Adrenal gland (tissue), 12 donors: ENCODE data around the gene TADA2B. TPM values are rescaled to one million over a fixed set of nuclear protein-coding genes. Genes with fewer than 3 reads are reported as not detected.
"Not testable (repeated sequence)": the region's sequence is repeated elsewhere in the genome, so short reads cannot be mapped to it uniquely, and the experiment has no call there.

ENCODE experiments used
- DNase-seq, 7 donors: peaks; one replicate each; pipeline ENCODE4 v3.0.0-alpha.2; 2019 to 2020
- H3K27ac ChIP-seq, 5 donors: fragments of 200-600 bp; sonication (generic) in 4 of 5; 1 replicate in 3 of 5; 2 replicates in 2 of 5; pipeline versions ENCODE4 v1.5.1 to v1.8.0; 2016 to 2020; ENCODE audit warnings: mild to moderate bottlenecking in 1 of 5
- H3K27me3 ChIP-seq: fragments of 200-600 bp; 2 replicates; pipeline ENCODE4 v1.8.0; 2021
- H3K36me3 ChIP-seq, 2 donors: fragments of 200-600 bp; replicated peaks in 1 of 2; 1 replicate in 1 of 2; 2 replicates in 1 of 2; pipeline versions ENCODE4 v1.5.1 to v1.8.0; 2018 to 2022
- H3K4me1 ChIP-seq, 2 donors: fragments of 200-600 bp; replicated peaks in 1 of 2; 1 replicate in 1 of 2; 2 replicates in 1 of 2; pipeline versions ENCODE4 v1.5.1 to v1.8.0; 2018 to 2021
- H3K4me3 ChIP-seq, 4 donors: fragments of 200-600 bp; sonication (generic) in 3 of 4; one replicate each; pipeline ENCODE4 v1.5.1; 2016 to 2018
- H3K9me3 ChIP-seq, 3 donors: fragments of 200-600 bp; sonication (generic) in 1 of 3; replicated peaks in 1 of 3; 1 replicate in 2 of 3; 2 replicates in 1 of 3; pipeline versions ENCODE4 v1.5.1 to v1.8.0; 2016 to 2021
- POLR2A ChIP-seq, 2 donors: fragments of 450-650 bp; IDR thresholded peaks; one replicate each; pipeline ENCODE4 v1.6.1; 2017; ENCODE audit warnings: antibody characterized with exemption in 2 of 2, mild to moderate bottlenecking in 2 of 2, moderate library complexity in 1 of 2
- WGBS, 4 donors: extraction: QIAGEN DNeasy Blood & Tissue Kit in 2 of 4; methylation state at CpG; one replicate each; pipeline versions ENCODE4 v1.1.5 to v1.1.7; 2013 to 2017; 5-methylcytosine and 5-hydroxymethylcytosine counted together
- intact Hi-C, 2 donors: fragments of 100-400 bp; cut with DNase I; formaldehyde crosslinking; loops; one replicate each; pipeline versions ENCODE4 v1.14.1 to v1.15.0; 2022 to 2023
- polyA plus RNA-seq, 3 donors: library from polyadenylated mRNA; stranded (reverse); fragments of 200-250 nt in 2 of 3; fragments of 350-450 nt in 1 of 3; fragmentation: Illumina TruSeq in 1 of 3; extraction: RNeasy Lipid Tissue Mini Kit (QIAGEN cat#74804) in 1 of 3; gene quantifications; one replicate each; pipeline ENCODE4 v1.2.3, GENCODE V29; 2013 to 2014
- total RNA-seq, 9 donors: library from RNA; depleted of rRNA in 4 of 9; stranded (reverse); fragments of >200 nt in 4 of 9; fragments of 120-200 nt in 1 of 9; fragmentation: NEBNext Ultra II Directional in 1 of 9; extraction: Animal tissue kit (Norgen Biotek cat#: 25700) in 1 of 9; gene quantifications; one replicate each; pipeline versions ENCODE4 v1.1.0 to v1.2.4, GENCODE V29; 2013 to 2023
- TF ChIP-seq, protein P1 (sequence below), 6 experiments: fragments of 450-650 bp in 4 of 6; fragments of 200-600 bp in 2 of 6; sonication (generic) in 1 of 6; IDR thresholded peaks; 1 replicate in 5 of 6; 2 replicates in 1 of 6; pipeline versions ENCODE4 v1.5.1 to v1.8.0; 2016 to 2021; ENCODE audit warnings: antibody characterized with exemption in 6 of 6, mild to moderate bottlenecking in 2 of 6, moderate library complexity in 1 of 6
- donor health status: healthy with polysubstance abuse.
- donor health status: Bipolar disorder and iron deficiency.
- donor health status: DM: yes; HTN: yes; CAD: no.
- donor health status: DM: no; HTN: no; CAD: no.
- donor health status: DM: no; HTN: no; CAD: no.
- donor health status: DM: yes; HTN: yes; CAD: no.

Gene TADA2B
- total and polyA plus RNA-seq, 12 donors, result 13.3 to 60.8 (median 32.4) TPM

DNA sequence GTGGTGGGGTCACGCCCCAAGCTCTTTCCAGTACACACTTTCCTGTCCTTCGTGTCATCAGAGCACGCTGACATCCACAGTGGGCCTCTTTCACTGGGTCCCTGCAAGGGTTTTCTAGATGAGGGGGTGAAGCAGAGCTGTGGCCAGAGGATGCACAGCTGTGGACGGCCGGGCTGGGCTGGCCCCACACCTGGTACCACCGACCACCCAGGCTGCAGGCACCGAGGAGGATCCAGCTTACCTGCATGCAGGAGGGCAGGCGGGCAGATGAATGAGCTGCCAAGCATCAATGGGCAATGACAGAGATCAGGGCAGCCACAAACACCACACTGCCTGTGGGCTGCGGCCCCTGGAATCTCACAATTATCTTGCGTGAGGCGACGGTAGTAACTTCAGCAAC is 34.2 kb downstream of the TADA2B start:
- Histone ChIP-seq H3K27me3 (no peaks in the 10 kb centered on the region), H3K4me3 (no peak overlapping the region), H3K9me3 (no peaks in the 10 kb centered on the region), H3K27ac (no peak overlapping the region), H3K4me1 (no peaks in the 10 kb centered on the region), H3K36me3 (no peaks in the 10 kb centered on the region)
- TF ChIP-seq, protein P1, sequence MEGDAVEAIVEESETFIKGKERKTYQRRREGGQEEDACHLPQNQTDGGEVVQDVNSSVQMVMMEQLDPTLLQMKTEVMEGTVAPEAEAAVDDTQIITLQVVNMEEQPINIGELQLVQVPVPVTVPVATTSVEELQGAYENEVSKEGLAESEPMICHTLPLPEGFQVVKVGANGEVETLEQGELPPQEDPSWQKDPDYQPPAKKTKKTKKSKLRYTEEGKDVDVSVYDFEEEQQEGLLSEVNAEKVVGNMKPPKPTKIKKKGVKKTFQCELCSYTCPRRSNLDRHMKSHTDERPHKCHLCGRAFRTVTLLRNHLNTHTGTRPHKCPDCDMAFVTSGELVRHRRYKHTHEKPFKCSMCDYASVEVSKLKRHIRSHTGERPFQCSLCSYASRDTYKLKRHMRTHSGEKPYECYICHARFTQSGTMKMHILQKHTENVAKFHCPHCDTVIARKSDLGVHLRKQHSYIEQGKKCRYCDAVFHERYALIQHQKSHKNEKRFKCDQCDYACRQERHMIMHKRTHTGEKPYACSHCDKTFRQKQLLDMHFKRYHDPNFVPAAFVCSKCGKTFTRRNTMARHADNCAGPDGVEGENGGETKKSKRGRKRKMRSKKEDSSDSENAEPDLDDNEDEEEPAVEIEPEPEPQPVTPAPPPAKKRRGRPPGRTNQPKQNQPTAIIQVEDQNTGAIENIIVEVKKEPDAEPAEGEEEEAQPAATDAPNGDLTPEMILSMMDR (IDR thresholded peaks at IDR 0.05), result no peak
- TF ChIP-seq POLR2A (IDR thresholded peaks at IDR 0.05), result no peak
- DNase-seq, result no peak
- intact Hi-C loops, result loop anchor here (5.0 to 10.0 kb wide), 3 partner anchors 103 to 355 kb away; partner anchors contain the start of gene TBC1D14 (in 2 of the 2)
- WGBS, 4 donors, result 93 to 98% (median 95%) methylated on average over 9 to 12 of the region's 12 CpGs

DNA sequence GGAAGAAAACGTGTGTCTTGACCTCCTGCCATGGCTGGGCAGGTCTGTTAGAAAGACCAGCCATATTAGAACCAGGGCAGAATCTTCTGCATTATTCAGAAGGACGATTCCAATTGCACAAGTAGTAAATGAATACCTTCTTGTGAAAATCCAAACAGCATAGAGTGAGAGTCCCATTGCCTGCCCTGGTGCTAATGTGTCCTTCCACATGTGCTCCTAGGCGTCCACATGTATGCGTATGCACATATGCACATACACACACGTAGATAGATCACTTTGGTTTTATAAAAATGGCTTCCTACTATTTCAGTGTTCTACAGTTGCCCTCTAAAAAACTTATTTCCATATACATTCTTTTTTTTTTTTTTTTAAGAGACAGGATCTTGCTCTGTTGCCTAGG is 34.9 kb downstream of the TADA2B start:
- Histone ChIP-seq H3K27ac (no peak overlapping the region), H3K4me3 (no peak overlapping the region), H3K4me1 (no peaks in the 10 kb centered on the region), H3K9me3 (no peaks in the 10 kb centered on the region), H3K36me3 (no peaks in the 10 kb centered on the region), H3K27me3 (no peaks in the 10 kb centered on the region)
- intact Hi-C loops, result loop anchor here (5.0 to 10.0 kb wide), 3 partner anchors 103 to 356 kb away; partner anchors contain the start of gene TBC1D14 (in 2 of the 2)
- peak in 1 of 7 donors; percentile 18 for DNase-seq
- 83 to 87% (median 85%) methylated on average over 5 of the region's 5 CpGs for WGBS, 4 donors
- no peak for TF ChIP-seq POLR2A (IDR thresholded peaks at IDR 0.05)
- TF ChIP-seq, protein P1 (IDR thresholded peaks at IDR 0.05), result no peak

DNA sequence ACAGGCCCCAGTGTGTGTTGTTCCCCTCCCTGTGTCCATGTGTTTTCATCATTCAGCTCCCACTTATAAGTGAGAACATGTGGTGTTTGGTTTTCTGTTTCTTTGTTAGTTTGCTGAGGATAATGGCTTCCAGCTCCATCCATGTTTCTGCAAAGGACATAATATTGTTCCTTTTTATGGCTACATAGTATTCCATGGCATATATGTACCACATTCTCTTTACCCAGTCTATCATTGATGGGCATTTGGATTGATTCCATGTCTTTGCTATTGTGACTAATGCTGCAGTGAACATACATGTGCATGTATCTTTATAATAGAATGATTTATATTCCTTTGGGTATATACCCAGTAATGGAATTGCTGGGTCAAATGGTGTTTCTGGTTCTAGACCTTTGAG is 36.3 kb downstream of the TADA2B start:
- H3K9me3 ChIP-seq, H3K27me3 ChIP-seq, H3K4me3 ChIP-seq, DNase-seq, H3K36me3 ChIP-seq, H3K27ac ChIP-seq, H3K4me1 ChIP-seq: not testable (repeated sequence)
- intact Hi-C loops, result loop anchor here (5.0 to 10.0 kb wide), 3 partner anchors 105 to 357 kb away; partner anchors contain the start of gene TBC1D14 (in 2 of the 2)

DNA sequence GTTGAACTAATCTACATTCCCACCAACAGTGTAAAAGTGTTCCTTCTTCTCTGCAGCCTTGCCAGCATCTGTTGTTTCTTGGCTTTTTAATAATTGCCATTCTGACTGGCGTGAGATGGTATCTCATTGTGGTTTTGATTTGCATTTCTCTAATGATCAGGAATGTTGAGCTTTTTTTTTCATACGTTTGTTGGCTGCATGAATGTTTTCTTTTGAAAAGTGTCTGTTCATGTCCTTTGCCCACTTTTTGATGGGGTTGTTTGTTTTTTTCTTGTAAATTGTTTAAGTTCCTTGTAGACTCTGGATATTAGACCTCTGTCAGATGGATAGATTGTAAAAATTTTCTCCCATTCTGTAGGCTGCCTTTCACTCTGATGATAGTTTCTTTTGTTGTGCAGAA is 36.7 kb downstream of the TADA2B start:
- WGBS, 4 donors, result 81 to 87% (median 84%) methylated on average over 2 of the region's 2 CpGs
- not testable (repeated sequence) for H3K27ac ChIP-seq, H3K4me3 ChIP-seq, H3K4me1 ChIP-seq, H3K9me3 ChIP-seq, H3K27me3 ChIP-seq, H3K36me3 ChIP-seq, DNase-seq
- intact Hi-C loops, result loop anchor here (5.0 to 10.0 kb wide), 3 partner anchors 105 to 358 kb away; partner anchors contain the start of gene TBC1D14 (in 2 of the 2)

DNA sequence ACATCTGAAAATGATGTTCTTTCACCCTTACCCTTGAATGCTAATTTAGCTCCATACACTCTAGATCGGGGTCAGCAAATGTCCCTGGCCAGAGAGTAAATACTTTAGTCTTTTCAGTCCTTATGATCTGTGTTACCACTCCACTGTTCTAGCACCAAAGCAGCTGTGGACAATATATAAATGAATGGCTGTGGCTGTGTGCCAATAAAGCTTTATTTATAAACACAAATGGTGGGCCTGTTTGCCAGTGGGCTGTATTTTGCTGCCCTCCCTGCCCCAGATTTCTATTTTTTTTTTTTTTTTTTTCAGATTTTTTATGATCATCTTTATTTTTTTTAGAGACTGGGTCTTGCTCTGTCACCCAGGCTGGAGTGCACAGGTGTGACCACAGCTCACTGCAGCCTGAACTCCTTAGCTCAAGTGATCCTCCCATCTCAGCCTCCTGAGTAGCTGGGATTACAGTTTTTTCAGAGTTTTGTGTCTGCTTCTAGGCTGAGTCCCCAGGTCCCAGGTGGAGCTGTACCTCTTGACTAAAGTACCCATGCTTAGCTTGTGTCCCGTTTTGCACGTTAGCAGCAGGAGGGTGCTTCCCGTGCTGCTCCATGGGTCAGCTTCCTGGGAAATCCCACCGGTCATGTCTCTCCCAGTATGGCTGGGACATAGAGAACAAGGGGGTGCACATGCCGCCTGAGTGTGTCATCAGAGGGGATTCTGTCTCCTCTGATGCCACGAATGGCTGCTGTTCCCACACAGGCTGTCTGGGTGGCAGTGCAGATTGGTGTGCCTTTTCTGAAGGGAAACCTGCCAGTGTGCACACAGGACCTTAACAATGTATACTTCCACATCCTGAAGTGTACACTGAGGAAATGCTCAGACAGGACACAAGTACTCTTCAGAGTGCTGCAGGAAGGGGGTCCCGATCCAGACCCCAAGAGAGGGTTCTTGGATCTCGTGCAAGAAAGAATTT is 40.7 kb downstream of the TADA2B start:
- peaks cover 0 to 13% (median 0%) of the 10 kb centered on the region in 3 donors for H3K9me3 ChIP-seq
- DNase-seq, result peak in 1 of 7 donors; percentile 50
- peak overlapping the region in 1 of 4 donors; percentile 48 for H3K4me3 ChIP-seq
- no peaks in the 10 kb centered on the region for H3K36me3 ChIP-seq
- H3K27me3 ChIP-seq, result no peaks in the 10 kb centered on the region
- WGBS, 4 donors, result 63 to 71% (median 67%) methylated on average over 7 to 9 of the region's 9 CpGs
- TF ChIP-seq, protein P1 (IDR thresholded peaks at IDR 0.05), result no peak
- no peak for TF ChIP-seq POLR2A (IDR thresholded peaks at IDR 0.05)
- peak overlapping the region in 3 of 5 donors; percentile 2 to 61 (median 5) for H3K27ac ChIP-seq
- intact Hi-C loops, result no loop called here
- H3K4me1 ChIP-seq, result peaks cover 3 to 6% of the 10 kb centered on the region in 2 donors
